ENCODE measurements around the gene DBP.

Gene DBP

DNA sequence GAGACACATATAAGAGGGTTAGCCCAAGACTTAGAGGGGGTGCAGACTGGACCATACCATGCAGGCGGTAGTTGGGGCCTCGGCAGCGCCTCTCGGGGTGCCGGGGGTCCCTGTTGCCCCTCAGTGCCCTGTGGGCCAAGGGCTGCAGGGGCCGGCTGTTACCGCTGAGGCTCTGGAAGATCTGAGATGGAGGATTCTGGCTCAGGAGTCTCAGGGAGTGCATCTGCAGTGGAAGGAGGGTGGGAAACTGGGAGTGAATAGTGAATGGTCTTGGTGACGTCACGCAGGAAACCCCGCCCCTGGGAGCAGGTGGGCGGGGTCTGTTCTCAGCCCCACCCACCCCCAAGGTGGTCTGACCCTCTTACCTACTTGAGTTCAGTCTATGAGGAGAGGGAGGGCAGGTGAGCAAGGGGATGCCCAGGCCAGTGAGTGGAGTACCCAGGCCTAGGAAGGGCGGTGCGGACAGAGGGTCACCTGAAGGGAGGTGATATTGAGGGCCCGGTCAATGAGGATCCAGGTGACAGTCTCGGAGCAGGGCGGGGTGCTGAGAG lies 1.7 kb upstream of the DBP start:
- Histone ChIP-seq H3K4me3 (ENCODE audit: low read length) (peak overlapping the region; percentile 77), H3K79me2 (ENCODE audit: low read length) (peaks cover 11% of the 10 kb centered on the region), H3K4me1 (ENCODE audit: low read length) (peaks cover 31% of the 10 kb centered on the region), H3K36me3 (replicated peaks; ENCODE audit: low read depth, low read length) (no peaks in the 10 kb centered on the region), H3K9me3 (ENCODE audit: insufficient read depth, low read length) (no peaks in the 10 kb centered on the region), H4K20me1 (ENCODE audit: insufficient read depth, low read length) (no peaks in the 10 kb centered on the region), H2AFZ (ENCODE audit: low read depth, low read length) (peak overlapping the region; percentile 53; the same call in 1 of the 2 replicates), H3K27me3 (ENCODE audit: low read depth, low read length) (no peaks in the 10 kb centered on the region), H3K9ac (ENCODE audit: low read length) (peak overlapping the region; percentile 92; the same call in 1 of the 2 replicates), H3K27ac (ENCODE audit: low read length) (peak overlapping the region; percentile 94), H3K4me2 (ENCODE audit: low read length) (peak overlapping the region; percentile 85)
- no peak for TF ChIP-seq EZH2phosphoT487 (IDR thresholded peaks at IDR 0.05; ENCODE audit: low read depth)
- TF ChIP-seq, protein P1, sequence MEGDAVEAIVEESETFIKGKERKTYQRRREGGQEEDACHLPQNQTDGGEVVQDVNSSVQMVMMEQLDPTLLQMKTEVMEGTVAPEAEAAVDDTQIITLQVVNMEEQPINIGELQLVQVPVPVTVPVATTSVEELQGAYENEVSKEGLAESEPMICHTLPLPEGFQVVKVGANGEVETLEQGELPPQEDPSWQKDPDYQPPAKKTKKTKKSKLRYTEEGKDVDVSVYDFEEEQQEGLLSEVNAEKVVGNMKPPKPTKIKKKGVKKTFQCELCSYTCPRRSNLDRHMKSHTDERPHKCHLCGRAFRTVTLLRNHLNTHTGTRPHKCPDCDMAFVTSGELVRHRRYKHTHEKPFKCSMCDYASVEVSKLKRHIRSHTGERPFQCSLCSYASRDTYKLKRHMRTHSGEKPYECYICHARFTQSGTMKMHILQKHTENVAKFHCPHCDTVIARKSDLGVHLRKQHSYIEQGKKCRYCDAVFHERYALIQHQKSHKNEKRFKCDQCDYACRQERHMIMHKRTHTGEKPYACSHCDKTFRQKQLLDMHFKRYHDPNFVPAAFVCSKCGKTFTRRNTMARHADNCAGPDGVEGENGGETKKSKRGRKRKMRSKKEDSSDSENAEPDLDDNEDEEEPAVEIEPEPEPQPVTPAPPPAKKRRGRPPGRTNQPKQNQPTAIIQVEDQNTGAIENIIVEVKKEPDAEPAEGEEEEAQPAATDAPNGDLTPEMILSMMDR (IDR thresholded peaks at IDR 0.05; ENCODE audit: low read depth, low read length): no peak

DNA sequence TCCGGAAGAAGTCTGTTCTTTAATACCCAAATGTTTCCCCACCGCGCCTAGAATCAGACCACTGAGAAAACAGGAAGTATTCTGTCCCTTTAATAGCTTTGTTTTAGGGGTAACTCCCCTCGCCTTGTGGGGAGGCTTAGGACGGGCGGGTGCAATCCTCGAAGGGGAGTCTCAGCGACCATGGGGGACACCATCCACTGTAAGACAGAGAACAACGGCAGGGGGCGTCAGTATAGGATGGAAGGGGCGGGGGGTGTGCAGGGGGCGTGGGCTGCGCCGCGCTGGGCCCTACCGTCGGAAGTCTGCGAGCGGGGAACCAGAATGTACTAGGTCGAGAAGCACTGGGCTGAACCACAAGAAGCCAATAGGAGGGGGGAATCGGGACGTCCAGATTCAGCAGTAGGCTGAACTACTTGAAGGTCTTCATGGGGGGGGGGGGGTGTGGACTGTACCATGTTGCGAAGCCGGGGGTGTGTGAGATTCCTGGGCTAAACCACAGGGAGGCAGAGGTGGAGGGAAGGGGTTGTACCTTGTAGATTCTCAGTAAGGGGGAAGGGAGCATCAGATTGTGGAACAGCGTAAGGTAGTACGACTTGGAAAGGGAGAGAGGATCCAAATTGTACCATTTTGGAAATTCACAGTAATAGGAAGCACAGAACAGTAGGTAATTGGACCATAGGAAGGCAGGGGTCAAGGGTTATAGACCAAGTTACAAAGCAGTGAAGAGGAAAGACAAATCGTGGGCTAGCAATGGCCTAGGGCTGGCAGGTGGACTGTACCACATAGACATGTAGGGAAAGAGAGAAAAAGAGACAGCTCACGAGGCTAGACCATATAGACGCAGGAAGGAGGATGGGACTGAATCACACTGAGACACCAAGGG lies 1.0 kb upstream of the DBP start:
- H3K4me3 ChIP-seq (ENCODE audit: low read length): peak overlapping the region; percentile 77
- no peaks in the 10 kb centered on the region for H4K20me1 ChIP-seq (ENCODE audit: insufficient read depth, low read length)
- H3K9me3 ChIP-seq (ENCODE audit: insufficient read depth, low read length): no peaks in the 10 kb centered on the region
- H3K27me3 ChIP-seq (ENCODE audit: low read depth, low read length): no peaks in the 10 kb centered on the region
- peak overlapping the region; percentile 53; the same call in 1 of the 2 replicates for H2AFZ ChIP-seq (ENCODE audit: low read depth, low read length)
- no peak for TF ChIP-seq EZH2phosphoT487 (IDR thresholded peaks at IDR 0.05; ENCODE audit: low read depth)
- TF ChIP-seq, protein P1 (IDR thresholded peaks at IDR 0.05; ENCODE audit: low read depth, low read length): peak; percentile 34
- peaks cover 38% of the 10 kb centered on the region for H3K4me1 ChIP-seq (ENCODE audit: low read length)
- peaks cover 16% of the 10 kb centered on the region for H3K79me2 ChIP-seq (ENCODE audit: low read length)
- H3K9ac ChIP-seq (ENCODE audit: low read length): peak overlapping the region; percentile 92
- H3K36me3 ChIP-seq (replicated peaks; ENCODE audit: low read depth, low read length): no peaks in the 10 kb centered on the region
- peak overlapping the region; percentile 85 for H3K4me2 ChIP-seq (ENCODE audit: low read length)
- H3K27ac ChIP-seq (ENCODE audit: low read length): peak overlapping the region; percentile 94

DNA sequence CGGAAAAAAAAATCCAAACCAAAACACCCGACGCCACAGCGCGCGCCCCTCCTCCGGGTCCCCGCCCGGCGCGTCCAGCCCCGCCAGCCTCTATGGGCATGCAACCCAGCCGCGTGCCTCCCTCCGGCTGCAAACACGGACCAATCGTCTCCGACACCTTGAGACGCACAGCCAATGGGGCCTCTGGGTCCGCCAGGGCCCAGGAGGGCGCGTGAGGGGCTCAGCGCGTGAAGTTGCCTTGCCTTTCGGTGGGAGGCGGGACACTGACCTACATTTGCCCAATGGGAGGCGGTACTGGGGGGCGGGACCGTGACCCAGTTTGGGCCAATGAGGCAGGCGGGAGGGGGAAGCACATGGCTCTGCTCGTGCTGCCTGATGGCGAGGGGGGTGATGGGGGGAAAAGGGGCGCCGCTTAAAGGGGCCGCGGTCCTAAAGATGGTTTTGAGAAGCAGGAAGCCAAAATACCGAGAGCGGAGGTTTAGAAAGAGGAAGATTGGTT lies 319 bp upstream of the DBP start:
- Histone ChIP-seq H3K9me3 (ENCODE audit: insufficient read depth, low read length) (no peaks in the 10 kb centered on the region), H4K20me1 (ENCODE audit: insufficient read depth, low read length) (no peaks in the 10 kb centered on the region), H3K36me3 (replicated peaks; ENCODE audit: low read depth, low read length) (no peaks in the 10 kb centered on the region), H3K27ac (ENCODE audit: low read length) (peak overlapping the region; percentile 94), H3K4me3 (ENCODE audit: low read length) (peak overlapping the region; percentile 77), H2AFZ (ENCODE audit: low read depth, low read length) (no peak overlapping the region; the same call in 1 of the 2 replicates), H3K4me1 (ENCODE audit: low read length) (peaks cover 45% of the 10 kb centered on the region), H3K79me2 (ENCODE audit: low read length) (peaks cover 16% of the 10 kb centered on the region), H3K9ac (ENCODE audit: low read length) (peak overlapping the region; percentile 92), H3K27me3 (ENCODE audit: low read depth, low read length) (no peaks in the 10 kb centered on the region), H3K4me2 (ENCODE audit: low read length) (peak overlapping the region; percentile 85)
- TF ChIP-seq, protein P1 (IDR thresholded peaks at IDR 0.05; ENCODE audit: low read depth, low read length): no peak
- TF ChIP-seq EZH2phosphoT487 (IDR thresholded peaks at IDR 0.05; ENCODE audit: low read depth): no peak
